Effector CD8-positive, alpha-beta T cell (primary cell): ENCODE data around the gene DCAKD.
A peak's percentile ranks its signal among the peaks of the same experiment; 100 is the strongest.

Experiments used
- DNase-seq: peaks from one replicate; lab custom pipeline; 2025; lab: John Stamatoyannopoulos, UW

Gene DCAKD

GRCh38 chr17:45030733-45031132 is 20.7 kb downstream of the DCAKD start:
- DNase-seq: no peak

- no peak for DNase-seq
These were observed 21.5 kb downstream of the DCAKD start for GRCh38 chr17:45029758-45030423.

- DNase-seq: no peak
These were observed 22.3 kb downstream of the DCAKD start for GRCh38 chr17:45029096-45029495.

DNA sequence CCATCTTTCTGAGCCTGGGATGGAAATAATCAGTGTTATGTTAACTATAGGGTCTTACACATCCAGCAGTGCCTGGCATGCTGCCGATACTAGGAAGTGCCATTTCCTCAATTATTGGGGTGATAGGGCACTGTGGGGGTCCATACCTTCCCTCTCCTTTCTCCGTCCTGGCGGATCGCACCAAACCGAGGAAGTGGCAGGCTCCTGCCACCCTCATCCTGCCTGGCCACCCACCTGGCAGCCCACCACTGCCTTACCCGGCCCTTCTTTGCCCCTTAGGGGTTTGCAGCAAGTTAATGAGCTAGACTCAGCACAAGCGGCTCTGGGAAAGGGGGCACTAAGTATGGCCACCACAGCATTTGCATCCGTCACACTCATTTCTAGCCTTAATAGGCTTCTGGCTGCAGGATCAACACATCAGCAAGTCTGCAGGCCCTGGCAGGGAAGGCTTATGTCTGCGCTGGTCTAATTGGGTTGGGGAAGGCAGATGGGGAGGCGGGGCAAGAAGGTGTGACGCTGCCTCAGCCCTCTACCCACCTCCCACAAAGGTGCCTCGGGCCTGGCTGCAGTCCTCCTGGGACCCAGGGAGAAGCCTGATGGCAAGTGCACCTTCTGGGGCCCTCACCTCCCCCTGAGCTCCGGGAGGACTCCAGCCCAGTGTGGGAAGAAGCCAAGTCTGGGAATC is 28.6 kb downstream of the DCAKD start:
- DNase-seq: no peak

GRCh38 chr17:45022288-45022648 is 29.2 kb downstream of the DCAKD start:
- DNase-seq: no peak

- peak; percentile 42 for DNase-seq
These were observed 29.7 kb downstream of the DCAKD start for GRCh38 chr17:45021607-45022287.

GRCh38 chr17:45020354-45021138 is 30.9 kb downstream of the DCAKD start:
- DNase-seq: no peak

DNA sequence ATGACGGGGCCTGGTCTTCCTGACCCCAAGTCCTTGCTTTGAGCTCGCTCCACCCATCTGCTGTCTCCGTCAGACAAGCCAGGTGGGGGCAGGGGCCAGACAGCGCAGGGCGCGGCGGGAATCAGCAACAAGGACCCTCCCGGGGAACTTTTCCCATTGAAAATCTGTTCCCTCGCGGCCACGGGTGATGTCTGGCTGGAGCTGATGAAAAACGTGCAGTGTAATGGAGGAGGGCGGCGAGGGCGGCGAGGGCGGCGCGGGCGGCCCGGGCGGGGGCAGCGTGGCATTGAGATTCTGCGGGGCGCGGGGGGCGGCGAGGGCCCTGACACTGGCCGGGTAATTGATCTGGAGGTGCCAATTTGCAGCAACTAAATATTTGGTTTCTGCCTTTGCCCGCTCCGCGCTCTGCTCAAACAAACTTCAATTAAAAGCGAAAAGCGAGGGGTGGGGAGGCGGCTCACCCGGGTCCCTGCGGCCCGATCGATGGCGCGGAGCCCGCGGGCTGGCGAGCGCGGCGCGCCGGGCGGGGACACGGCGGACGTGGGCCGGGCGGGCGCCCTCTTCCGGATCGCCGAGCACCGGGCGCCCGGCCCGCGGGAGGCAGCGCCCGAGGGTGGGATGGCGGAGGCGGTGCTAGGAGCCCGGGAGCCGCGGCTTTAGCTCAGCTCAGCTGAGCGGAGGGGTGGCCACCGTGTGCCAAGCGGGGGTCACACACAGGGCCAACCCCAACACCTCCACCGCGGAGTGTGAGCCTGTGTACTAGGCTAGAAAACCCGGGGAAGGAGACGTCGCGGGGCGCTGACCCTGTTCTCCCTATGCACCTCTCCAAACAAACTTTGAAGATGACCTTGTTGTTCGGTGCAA is 32.4 kb downstream of the DCAKD start:
- DNase-seq: no peak

- DNase-seq: no peak
These were observed 33.0 kb downstream of the DCAKD start for GRCh38 chr17:45018514-45018847.

DNA sequence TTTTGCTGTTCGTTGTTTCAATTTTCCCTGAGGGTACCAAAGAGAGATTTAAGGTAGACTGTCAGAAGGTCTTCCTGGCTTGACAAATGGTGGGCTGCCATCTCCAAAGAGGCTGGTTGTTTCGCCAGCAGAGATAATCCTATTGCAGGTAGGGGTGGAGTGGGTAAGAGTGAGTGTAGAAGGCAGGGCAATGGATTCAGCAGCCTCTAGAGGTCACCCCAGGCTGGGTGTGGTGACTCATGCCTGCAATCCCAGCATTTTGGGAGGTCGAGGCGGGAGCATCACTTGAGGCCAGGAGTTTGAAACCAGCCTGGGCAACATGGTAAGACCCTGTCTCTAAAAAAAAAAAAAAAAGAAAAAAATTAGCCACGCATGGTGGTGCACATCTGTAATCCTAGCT is 34.6 kb downstream of the DCAKD start:
- no peak for DNase-seq

DNA sequence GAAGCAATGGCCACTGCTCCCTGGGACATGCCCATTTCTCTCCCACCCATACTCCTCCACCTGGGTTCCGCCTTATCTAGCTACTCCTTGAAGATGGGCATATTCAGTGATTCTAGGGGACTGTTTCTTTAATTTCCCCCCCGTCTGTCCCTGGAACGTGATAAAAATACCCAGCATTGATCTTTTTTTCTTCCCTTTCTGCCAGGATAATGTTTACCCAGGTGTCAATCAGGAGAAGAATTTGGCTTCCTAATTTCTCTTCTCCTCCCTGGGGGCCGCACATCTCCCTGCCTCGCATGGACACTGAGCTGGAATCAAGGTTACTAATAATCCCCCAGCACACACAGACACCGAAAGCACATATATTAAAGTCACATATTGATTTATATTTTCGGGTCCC is 35.2 kb downstream of the DCAKD start:
- DNase-seq: no peak

DNA sequence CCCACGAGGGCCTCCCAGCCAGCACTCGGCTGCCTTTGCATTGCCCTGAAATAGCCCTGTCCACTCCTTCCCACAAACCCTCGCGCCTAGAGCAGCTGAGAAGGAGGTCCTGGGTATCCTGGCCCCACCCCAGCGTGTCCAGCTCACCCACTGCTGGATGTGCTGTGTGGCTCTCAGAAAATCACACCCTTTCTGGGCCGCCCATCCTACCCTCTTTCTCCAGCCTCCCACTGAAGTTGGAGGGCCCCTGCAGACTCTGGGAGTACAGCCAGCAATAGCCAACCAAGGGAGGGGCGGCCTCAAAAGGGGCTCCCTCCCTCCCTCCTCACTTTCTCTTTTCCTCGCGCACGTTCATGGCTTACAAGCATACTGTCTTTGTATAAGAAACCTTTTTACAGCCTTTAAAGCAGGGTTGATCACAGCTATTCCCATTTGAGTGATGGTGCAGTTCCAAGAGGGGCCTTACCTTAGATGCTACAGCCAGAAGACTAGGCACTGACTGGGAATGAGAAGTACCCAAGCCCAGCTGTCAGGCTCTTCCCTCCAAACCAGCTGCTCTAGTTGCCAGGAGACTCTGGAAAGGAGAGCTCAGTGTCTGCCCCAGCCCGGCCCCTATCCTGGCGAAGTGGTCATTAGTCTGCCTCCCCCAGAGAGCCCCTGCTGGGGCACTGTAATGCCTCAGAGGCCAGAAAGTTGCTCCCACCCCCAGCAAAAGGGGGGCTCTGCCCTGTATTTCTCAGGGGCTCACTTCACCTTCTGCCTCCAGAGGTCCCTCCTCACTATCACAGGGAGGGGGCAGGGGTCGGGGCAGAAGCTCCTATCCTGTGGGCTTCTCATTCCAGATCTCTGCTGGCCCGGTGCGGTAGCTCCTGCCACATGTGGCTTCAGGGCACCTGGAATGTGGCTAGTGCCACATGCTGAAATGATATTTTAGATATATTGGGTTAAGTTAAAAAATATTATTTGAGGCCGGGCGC is 38.1 kb downstream of the DCAKD start:
- DNase-seq: no peak

DNA sequence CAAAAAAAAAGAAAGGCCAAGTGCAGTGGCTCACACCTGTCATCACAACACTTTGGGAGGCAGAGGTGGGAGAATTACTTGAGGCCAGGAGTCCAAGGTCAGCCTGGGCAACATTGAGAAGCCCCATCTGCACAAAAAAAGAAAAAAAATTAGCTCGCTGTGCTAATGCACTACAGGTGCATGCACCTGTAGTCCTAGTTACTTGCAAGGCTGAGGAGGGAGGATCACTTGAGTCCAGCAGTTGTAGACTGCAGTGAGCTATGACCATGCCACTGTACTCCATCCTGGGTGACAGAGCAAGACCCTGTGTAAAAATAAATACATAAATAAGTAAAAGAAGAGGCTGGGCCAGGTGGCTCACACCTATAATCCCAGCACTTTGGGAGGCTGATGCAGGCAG is 39.7 kb downstream of the DCAKD start:
- DNase-seq: no peak

DNA sequence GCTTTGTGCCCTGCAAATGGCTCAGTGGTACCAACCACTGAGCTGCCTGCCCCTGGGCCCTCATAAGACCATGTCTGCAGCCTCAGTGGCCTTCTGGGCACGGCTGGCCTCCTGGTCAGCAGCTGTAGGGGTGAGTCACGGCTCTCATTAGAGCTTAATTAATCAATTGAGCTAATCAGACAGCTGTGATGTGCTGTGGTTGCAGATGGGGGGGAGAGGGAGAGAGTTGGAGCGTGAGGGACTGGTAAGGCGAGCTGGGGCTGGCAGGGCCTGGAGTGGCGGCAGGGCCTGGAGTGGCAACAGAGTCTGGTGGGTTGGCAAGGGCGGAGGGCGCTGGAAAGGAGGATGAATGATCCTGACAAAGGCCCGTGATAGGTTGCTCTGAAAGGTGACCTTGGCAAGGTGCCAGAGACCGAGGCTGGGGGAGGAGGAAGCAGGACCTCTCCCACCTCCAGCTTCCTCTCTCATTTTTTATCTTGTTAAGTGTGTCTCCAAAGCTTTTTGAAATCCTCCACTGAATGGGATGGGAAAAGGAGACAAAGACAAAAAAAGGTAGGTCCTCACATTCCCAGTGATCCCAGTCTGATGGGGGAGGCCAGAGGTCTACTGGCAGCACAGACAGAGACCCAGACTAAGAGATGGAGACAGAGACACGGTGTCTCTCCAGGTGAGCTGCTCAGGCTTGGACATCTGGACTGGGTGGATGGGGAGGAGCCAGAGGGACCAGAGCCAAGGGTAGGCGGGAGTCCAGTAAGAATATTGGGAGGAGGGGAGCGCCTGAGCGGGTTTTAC is 41.6 kb downstream of the DCAKD start:
- DNase-seq: no peak

DNA sequence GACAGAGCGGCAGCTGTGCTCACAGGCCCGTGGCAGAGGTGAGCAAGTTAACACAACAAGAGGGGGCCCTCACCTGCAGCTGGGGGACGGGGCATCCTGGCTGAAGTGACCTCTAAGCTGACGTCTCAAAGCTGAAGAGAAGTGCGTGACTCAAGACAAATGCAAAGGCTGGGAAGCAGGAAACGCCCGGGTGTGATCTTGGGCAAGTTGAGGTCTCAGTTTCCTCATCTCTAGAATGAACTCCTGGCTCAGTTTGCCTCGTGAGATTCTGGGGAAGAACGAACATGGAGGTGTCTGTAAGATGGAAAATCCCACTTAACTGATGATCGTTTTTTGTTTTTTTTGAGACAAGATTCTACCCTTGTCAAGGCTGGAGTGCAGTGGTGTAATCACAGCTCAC is 43.2 kb downstream of the DCAKD start:
- no peak for DNase-seq

DNA sequence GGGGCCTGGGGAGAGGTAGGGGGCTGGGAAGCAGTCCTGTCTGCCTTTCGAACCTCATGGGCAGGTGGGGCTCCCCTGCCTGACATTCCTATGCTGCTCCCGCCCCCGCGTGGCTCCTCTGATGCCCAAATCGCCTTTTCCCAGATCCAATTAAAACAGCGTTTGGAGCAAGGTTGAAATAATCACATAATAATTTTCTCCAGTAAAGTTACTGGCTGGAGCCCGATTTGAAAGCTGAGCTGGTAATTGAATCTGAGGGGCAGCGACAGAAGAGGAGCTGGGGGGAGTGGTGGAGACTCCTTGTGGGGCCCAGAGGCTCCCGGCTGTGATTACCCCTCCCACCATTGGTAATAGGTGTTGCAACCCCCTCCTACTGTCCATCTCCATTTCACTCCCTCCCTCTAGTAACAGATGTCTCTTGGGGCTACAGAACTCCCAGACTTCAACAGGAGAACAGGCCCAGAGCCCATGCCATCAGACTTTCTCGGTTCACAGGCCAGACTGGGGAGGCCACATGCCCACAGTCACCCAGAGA is 44.4 kb downstream of the DCAKD start:
- no peak for DNase-seq

DNA sequence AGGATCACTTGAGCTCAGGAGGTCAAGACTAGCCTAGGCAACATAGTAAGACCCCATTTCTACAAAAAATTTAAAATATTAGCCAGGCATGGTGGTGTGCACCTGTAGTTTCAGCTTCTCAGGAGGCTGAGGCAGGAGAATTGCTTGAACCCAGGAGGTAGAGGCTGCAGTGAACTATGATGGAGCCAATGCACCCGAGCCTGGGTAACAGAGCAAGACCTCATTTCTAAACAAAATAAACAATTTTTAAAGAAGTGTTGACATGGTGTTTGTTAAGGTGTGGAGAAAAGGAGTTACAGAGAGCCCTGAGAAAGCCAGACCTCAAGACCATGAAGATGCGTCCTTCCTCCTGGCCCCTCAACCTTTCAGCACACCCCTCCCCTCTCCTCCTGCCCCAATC is 45.7 kb downstream of the DCAKD start:
- DNase-seq: no peak

- DNase-seq: no peak
These were observed 47.0 kb downstream of the DCAKD start for GRCh38 chr17:45004388-45004787.

DNA sequence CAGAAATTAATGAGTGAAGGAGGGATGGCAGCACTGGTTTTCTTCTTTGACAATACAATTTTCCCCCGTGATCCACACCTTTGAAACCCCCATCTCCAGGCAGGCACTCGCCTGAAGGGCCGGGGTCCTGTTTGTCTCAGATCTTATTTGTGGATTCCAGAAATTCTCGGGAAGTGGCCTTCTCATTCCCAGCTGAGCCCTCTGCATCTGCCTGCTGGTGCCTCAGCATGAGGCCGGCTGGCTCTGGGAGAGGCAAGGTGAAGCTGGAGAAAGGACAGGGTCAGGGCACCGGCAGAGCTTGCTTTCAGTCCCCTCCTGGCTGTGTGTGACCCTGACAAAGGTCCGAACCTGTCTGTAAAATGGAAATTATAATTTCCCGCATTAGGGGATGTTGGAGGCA is 47.6 kb downstream of the DCAKD start:
- DNase-seq: no peak
